HTERT RPE-1 (cell line): Measurements from ENCODE around the gene KLK13.

Experiments used
- in situ Hi-C: fragments of 300-500 bp; cut with MboI; formaldehyde crosslinking; loops from 4 replicates; pipeline ENCODE4 v1.14.3; 2020; ENCODE audit warnings: low sequenced_read_pairs

The KLK13 gene

DNA sequence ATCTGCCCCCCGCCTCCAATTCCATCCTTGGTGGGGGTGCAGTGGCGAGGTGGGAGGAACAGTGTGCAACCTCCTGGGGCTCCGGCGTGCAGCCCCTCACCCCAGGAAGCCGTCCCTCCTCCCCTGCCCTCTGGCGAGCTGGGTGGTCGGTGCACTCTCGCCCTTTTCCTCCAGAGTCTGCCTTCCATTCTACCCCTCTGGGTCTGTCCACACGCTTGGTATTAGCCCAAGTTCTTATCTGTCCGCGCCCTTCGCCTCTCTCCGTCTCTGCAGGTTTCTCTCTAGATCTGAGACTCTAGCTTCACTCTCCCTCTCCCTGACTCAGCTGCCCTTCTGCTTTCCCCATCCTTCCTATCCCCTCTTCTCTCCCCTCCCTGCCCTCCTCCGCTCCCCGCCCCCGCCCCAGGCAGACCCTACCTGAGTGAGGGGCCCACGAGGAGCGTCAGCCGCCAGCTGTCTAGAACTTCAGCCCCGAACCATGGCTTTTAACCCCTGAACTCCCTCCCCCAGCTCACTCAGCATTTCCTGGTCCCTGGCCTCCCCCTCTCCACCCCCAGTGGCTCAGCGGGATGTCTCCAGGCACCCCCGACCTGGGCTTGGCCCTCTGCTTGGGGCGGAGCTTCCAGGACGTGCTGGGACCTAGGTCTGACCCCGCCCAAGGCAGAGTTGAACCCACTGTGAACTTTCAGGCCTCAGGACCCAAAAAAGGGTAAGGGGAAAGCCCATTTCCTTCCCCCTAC, 499 bp upstream of the KLK13 start:
- in situ Hi-C loops: no loop called here

DNA sequence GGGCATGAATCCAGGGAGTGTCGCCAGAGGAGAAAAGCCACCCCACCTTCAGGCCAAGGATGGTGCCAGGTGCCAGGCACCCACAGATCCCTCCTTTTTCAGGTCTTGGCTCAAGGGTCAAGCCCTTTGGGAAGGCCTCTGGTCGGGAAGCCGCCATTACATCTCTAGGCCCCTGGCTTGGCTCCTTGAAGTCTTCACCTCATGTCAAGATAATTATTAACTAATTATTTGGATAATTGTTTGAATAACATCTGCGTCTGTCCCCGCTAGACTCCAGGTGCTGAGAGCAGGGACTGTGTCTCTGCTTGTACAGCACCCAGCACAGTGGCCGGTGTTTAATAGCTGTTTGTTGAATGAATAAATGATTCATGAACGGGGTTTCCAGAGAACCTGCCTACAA, 1.2 kb downstream of the KLK13 start:
- in situ Hi-C loops: no loop called here

GRCh38 chr19:51060973-51061372, 3.9 kb downstream of the KLK13 start:
- in situ Hi-C loops: no loop called here

DNA sequence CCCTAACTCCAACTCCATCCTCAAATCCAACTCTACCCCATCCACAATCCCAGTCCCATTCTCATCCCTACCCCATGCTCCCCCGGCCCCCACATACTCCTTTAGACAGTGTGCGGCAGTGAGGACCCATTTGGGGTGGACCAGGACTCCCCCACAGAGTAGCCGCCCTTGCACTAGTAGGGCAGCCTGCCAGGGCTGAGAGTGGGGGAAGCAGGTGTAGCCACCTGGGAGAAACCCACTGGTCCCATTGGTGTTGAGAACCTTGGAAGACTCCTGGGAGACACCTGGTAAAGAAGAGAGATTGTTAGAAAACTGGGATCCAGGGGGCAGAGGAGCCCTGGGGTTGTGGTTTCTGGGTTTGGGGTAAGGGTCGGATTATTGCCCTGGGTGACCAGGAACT, 4.6 kb downstream of the KLK13 start:
- in situ Hi-C loops: no loop called here

- in situ Hi-C loops: no loop called here
These were observed 5.2 kb downstream of the KLK13 start for GRCh38 chr19:51059715-51060114.

DNA sequence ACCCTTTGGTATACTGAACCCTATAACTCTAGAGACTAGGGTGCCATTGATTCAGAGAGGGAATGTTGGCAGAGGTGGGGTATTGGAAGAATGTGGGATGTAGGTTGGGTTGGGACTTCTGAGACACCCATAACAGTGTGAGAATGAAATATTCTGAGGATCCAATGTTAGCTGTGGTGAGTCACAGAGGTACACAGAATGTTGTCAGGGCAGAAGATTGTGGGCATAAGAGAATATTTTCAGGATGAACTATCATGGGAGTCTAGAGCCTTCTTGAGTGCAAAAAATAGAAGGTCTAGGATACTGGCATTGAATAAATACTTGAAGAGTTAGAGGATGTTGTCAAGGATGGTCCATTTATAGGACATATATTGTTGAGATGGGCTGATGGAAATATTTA, 9.0 kb downstream of the KLK13 start:
- in situ Hi-C loops: no loop called here

- in situ Hi-C loops: no loop called here
These were observed 17.9 kb downstream of the KLK13 start for GRCh38 chr19:51047031-51047335.

DNA sequence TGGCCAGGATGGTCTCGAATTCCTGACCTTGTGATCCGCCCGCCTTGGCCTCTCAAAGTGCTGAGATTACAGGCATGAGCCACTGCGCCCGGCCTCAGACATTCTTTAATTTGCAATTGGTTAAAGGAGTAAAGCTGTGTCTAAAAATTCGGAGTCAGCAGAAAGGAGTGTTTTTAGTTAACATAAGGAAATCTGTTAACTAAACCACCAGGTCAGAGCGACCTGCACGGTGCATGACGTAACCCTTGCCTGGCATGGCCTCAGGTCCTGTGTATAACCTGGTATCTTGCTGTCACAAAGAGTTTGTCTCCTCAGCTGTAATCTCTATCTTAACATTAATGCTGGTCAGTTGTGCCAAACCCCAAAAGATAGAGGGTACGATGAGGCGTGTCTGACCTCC, 20.6 kb downstream of the KLK13 start:
- in situ Hi-C loops: no loop called here

DNA sequence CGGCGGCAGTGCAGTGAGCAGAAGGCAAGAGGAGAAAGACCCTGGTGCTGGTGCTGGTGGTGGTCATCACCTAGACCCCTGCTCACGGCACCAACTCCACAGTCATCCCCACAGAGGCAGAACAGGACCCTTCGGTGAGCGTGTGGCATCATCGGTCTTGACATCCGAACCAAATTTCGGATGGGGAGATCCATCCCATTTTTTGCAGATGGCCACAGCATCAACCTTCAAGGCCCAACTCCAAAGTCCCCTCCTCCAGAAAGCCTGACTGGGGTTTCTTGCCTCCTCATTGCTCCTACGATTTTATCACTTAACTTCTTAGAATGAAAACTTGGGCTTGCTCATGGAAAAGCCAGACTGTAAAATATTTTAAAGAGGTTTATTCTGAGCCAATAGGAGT, 21.4 kb downstream of the KLK13 start:
- in situ Hi-C loops: no loop called here

DNA sequence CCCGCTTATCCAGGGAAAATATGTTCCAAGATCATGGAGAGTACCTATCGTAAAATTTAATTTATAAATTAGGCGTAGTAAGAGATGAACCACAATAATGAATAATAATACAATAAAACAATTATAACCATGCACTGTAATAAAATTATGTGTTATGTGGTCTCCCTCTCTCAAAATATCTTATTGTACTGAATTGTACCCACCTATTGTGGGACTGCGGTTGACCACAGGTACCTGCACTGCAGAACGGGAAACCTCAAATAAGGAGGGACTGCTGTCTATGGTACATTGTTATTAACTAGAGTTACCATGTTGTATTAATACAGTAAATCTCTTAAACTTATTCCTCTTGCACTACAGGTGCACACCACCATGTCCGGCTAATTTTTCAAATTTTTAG, 24.7 kb downstream of the KLK13 start:
- in situ Hi-C loops: no loop called here

DNA sequence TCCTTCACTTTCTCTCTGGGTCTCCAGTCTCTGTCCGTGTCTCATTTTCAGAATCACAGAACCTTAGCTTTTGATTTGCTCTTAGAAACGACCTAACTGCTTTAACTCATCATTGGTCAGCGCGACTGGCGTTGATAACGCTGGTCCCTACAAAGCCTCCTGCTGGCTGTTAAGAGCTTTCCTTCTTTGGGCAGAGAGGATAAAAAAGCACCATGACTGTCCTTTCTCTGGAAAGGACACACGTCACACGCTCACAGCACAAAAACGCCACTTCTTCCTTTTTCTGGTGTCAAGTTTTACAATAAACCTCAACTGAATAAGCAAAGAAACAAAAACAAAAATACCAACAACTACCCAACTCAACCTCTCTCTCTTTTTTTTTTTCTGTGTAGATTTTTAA, 28.4 kb downstream of the KLK13 start:
- in situ Hi-C loops: no loop called here

GRCh38 chr19:51034704-51035103, 30.2 kb downstream of the KLK13 start, which contains the start of gene KLK12:
TSS of gene KLK12 (minus strand) at chr19:51035002. CDS start at chr19:51034621, 381 bp downstream.
- in situ Hi-C loops: no loop called here

DNA sequence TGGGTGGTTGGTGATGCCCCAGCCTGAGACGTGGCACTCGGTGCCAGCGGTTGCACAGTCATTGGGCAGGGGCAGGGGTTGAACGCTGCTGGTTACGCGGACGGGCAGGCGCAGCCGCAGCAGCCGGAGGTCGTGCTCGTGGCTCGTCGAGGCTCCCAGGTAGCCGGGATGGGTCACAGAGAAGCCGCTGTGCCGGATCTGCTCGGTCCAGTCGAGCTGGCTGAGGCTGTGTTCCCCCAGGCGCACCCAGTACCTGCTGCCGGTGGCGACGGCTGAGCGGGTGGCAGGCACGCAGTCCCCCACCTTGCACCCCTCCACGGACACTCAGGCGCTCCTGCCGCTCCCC, 33.0 kb downstream of the KLK13 start:
- in situ Hi-C loops: no loop called here

GRCh38 chr19:51031220-51031879, 33.5 kb downstream of the KLK13 start:
- in situ Hi-C loops: no loop called here

- in situ Hi-C loops: no loop called here
These were observed 34.3 kb downstream of the KLK13 start for GRCh38 chr19:51030631-51031030.

DNA sequence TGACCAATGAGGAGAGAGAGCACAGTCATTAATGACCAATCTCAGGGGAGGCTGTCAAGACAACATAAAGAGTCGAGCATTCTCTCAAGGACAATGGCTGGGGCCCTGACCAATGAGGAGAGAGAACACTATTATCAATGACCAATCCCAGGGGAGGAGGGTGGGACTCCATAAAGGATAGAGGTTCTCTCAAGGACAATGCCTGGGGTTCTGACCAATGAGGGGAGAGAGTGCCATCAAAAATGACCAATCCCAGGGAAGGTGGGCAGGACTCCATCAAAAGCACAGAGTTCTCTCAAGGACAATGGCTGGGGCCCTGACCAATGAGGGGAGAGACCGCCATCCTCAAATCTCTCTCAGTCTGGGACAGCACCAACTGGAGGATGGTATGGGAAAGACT, 35.2 kb downstream of the KLK13 start:
- in situ Hi-C loops: no loop called here

- in situ Hi-C loops: no loop called here
These were observed 37.0 kb downstream of the KLK13 start for GRCh38 chr19:51027873-51028272.

- in situ Hi-C loops: no loop called here
These were observed 37.6 kb downstream of the KLK13 start for GRCh38 chr19:51027126-51027806.

DNA sequence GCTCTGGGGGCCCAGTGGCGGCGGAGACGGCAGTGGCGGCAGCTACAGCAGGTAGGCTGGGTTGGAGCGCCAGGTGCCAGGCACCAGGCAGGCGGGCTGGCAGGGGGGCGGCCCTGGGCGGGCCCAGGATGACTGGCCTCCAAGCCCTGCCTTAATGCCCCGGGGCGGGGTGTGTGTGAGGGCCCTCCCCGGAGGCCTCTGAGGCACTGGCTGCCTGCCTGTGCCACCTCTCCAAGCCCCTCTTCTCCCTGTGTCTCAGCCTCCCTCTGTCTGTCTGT, 38.4 kb downstream of the KLK13 start, which contains the start of gene KLK11:
Gene KLK11, minus strand, starts transcription at position 63 of the 278 bp plus-strand sequence. CDS start 985 bp downstream, outside the sequence.
- in situ Hi-C loops: no loop called here

DNA sequence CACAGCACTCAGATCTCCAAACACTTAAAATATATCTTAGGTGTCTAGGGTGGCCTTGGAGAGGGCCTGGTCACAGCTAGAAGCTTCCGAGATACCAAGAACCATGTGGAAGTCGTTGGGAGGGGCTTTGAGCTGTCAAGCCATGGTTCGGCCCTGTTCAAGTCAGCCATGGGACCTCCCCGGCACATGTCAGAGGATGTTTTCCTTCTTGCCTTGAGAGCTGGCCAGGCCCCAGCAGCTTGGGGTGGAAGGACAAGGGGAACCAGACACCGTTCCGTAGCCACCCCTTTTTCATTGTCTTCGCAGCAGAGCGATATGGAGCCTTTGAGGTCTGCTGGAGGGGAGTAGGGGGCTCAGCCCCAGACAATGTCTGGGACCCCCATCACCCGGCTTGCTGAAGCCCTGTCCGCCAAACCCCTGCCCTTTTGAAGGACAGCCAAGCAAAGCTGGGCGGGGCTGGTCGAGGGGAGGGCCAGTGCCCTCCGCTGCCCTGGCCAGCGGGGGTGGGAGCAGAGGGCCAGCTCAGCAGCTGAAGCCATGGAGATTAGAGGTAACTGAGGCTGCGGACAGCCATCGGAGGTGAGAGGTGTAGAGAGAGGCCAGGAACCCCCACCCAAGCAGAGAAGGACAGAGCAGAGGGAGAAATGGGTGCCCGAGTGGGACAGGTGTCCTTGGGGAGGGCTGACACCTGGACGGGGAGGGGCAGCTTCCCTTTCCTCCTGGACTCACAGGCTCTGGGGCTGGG, 38.9 kb downstream of the KLK13 start:
- in situ Hi-C loops: no loop called here

GRCh38 chr19:51025401-51025800, 39.5 kb downstream of the KLK13 start:
- in situ Hi-C loops: no loop called here

GRCh38 chr19:51024924-51025323, 40.0 kb downstream of the KLK13 start:
- in situ Hi-C loops: no loop called here
